Amniotic stem cell (primary cell): ENCODE measurements around the gene ATP6AP2.
"Not testable (repeated sequence)": the region's sequence is repeated elsewhere in the genome, so short reads cannot be mapped to it uniquely, and the experiment has no call there.

ENCODE experiments used
- DNase-seq: peaks from one replicate; lab custom pipeline; 2025; lab: John Stamatoyannopoulos, UW

The ATP6AP2 gene

GRCh38 chrX:40576291-40576690 lies 4.5 kb upstream of the ATP6AP2 start:
- DNase-seq = no peak

- no peak for DNase-seq
Measured at GRCh38 chrX:40578039-40578695, 2.6 kb upstream of the ATP6AP2 start.

- no peak for DNase-seq
Measured at GRCh38 chrX:40579141-40579540, 1.6 kb upstream of the ATP6AP2 start.

GRCh38 chrX:40579900-40580536 lies 752 bp upstream of the ATP6AP2 start:
- DNase-seq = no peak

DNA sequence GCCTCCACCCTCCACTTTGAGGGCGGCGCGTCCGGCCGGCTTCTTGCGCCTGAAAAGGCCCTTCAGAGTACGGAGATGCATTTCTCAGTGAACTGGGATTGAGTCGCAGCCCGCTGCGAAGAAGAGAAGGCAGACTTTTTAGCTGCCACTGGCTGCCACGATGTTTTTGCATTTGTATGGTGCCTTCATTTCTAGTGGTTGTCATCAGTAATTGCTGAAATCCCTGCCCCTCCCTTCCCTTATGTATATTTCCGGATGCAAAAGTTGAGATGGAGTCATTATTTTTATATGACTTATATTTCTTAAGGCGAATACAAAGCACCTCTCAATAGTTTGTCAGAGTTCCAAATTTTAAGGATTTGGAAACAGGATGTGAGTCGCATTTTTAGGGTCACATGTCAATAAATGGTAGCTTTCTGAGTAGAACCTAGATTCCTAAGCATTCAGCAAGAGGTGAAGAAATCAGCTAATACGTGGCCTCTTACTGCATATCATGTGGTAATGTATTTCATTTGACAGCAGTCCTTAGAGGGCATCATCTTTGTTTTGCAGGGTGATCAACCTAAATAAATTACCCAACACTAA lies 658 bp downstream of the ATP6AP2 start:
- DNase-seq = no peak

DNA sequence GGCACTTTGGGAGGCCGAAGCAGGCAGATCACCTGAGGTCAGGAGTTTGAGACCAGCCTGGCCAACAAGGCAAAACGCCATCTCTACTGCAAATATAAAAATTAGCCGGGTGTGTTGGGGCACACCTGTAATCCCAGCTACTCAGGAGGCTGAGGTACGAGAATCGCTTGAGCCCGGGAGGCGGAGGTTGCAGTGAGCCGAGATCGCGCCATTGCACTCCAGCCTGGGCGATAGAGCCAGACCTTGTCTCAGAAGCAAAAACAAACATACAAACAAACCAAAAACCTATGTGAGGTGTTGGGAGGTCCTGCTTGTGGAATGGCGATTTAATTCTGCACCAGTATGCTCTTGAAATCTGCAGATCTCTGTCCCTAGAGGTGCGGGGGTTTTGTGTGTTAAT lies 1.4 kb downstream of the ATP6AP2 start:
- not testable (repeated sequence) for DNase-seq

DNA sequence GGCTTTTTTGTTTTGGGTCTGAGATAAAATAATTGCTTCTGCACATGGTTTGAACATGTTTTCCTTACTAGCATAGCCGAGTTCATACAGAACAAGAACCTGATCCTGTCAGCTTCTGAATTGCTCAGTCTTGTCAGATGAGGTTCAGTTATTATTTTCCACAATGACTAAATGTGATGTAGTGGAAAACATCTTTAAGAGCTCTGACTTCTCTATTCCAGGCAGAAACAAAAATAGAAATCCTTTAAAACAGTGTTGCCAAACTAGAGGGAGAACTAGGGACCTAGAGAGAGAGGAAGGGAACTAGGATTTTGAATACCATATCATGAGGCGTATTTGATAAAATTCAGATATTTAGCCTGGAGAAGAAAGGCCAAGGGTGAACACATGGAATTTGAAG lies 2.0 kb downstream of the ATP6AP2 start:
- no peak for DNase-seq

- not testable (repeated sequence) for DNase-seq
Measured at GRCh38 chrX:40587623-40588022, 6.9 kb downstream of the ATP6AP2 start.

- DNase-seq = not testable (repeated sequence)
Measured at GRCh38 chrX:40589616-40590321, 9.0 kb downstream of the ATP6AP2 start.

DNA sequence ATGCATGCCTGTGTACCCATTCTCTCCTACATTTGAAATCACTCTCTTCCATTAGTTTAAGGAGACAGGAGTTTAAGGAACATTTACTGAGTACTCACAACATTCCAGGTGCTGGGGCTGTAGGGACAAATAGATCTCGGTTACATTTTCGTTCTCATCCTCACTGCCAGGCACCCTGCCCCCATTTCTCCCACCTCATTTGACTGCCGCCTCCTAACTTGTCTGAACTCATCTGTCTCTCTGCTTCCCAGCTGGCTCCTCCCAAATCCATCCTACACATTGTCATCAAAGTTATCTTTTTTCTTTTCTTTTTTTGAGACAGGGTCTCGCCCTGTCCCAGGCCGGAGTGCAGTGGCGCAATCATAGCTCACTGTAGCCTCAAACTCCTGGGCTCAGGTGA lies 22.7 kb downstream of the ATP6AP2 start:
- DNase-seq = no peak

DNA sequence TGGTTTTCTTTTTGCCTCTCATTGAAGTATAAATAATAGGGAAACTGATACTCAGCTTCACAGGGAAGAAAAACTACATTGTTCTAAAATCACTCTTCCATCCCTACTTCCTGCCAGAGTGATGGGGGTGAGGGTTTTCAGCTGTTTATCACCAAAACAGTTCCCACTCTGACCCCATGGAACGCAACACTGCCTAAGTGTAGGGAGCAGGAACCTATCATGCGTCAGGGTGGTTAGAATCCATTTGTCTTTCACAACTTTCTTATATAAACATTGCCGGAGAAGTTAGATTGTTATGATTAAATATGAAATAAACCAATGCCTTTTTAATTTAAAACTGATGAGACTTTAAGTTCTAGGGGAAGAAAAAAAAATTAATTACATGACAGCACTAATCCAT lies 26.6 kb downstream of the ATP6AP2 start:
- DNase-seq = no peak

- DNase-seq = no peak
Measured at GRCh38 chrX:40612511-40612910, 31.7 kb downstream of the ATP6AP2 start.

DNA sequence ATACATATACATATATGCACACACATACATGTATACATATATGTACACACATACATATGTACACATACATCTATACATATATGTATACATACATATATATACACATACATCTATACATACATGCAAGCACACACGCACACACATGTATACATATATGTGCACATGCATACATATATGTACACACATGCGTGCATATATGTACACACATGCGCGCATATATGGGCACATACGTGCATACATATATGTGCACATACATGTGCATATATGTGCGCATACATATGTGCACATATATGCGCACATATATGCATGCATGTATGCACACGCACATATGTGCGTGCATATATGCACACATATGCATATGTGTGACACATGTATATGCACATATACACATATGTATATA lies 35.2 kb downstream of the ATP6AP2 start:
- no peak for DNase-seq

DNA sequence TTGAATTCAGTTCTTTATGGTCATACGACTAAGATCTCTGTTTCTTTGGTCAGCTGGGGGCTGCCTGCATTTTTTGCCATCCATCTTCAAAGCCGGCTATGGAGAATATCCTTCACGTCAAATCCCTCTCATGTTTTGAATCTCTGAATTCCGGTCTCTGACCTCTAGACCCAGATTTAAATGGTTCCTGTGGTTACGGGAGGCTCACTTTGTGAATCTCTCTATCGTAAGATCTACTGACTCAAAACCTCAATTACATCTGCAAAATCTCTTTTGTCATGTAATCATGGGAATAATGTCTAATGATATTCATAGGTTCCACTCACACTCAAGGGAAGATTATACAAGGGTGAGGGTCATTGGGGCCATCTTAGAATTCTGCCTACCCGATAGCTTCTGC lies 36.8 kb downstream of the ATP6AP2 start:
- DNase-seq = no peak

DNA sequence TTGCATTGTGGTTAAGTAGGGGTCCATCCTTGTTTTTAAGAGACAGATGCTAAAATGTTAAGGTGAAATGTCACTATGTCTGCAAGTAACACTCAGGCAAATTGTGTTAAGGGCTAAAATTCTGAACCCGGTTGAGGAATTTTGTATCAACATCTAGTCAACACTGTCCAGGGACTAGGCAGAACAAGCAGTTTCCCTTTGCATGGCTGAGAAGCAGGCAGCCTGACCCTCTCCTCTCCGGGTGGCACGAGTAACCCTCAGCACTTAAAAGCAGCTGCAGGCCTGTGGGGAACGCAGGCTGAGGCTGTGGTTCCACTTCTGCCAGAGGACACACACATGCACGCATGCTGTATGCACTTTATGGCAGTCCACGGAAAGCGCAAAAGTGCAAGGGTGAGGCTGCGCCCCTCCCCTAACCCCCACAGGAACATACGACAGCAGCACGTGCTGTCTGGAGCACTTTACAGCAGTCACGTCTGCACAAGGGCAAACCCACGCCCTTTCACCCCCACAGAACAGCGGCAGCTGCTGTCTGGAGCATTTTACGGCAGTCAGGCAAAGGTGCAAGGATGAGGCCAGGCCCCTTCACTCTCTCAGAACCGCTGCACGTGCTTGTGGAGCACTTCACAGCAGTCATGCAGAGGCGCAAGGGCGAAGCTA lies 41.8 kb downstream of the ATP6AP2 start:
- no peak for DNase-seq

GRCh38 chrX:40623139-40623536 lies 42.4 kb downstream of the ATP6AP2 start, which contains the start of gene MPC1L:
Gene MPC1L, plus strand, starts transcription at chrX:40623428. Its CDS starts 138 bp downstream, at chrX:40623566.
- DNase-seq = no peak

DNA sequence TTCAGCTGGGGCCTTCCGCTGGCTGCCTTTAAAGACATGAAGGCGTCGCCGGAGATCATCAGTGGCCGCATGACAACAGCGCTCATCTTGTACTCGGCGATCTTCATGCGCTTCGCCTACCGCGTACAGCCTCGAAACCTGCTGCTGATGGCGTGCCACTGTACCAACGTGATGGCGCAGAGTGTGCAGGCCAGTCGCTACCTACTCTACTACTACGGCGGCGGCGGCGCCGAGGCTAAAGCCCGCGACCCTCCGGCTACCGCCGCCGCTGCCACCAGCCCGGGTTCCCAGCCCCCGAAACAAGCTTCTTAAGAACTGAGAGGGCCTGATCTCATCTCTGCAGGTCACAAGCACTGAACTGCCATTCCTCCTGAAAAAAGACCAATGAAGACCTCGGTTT lies 42.9 kb downstream of the ATP6AP2 start:
- DNase-seq = no peak

GRCh38 chrX:40625294-40625693 lies 44.5 kb downstream of the ATP6AP2 start:
- DNase-seq = no peak

DNA sequence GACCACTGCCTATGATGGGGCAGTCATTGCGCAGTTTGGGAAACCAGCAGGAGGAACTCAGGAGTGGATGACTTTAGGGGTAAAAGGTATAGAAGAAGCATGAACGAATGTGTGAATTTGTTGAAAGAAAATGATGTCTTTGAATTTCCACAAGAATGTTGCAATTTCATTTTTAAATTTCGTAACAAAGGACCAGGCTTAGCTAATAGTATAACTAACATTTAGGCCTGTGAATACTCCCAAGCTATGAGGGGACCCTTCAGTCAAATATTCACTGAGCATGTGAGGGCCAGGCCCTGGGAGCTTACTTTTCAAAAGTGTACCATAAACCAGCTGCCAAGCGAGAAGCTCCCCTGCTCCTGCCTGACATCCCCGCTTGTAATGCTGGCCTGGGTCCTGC lies 47.7 kb downstream of the ATP6AP2 start:
- DNase-seq = no peak

DNA sequence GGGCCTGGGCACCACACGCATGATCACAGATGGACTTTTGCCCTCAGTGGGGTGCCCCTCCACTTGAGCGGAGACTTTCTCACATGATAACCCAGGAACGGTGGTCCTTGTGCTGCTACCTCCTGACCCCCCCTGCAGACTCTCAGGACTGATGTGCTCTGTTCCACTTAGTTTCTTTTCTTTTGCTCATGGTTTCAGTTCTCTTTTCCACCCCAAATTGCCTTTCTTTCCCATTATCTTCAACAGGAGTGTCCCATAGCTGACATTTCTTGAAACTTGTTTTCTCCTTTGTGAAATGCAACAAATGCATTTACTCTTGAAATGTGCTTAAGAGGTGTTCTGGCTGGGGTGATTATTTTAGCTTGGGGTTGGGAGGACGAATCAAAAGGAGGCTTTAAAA lies 51.4 kb downstream of the ATP6AP2 start:
- no peak for DNase-seq

DNA sequence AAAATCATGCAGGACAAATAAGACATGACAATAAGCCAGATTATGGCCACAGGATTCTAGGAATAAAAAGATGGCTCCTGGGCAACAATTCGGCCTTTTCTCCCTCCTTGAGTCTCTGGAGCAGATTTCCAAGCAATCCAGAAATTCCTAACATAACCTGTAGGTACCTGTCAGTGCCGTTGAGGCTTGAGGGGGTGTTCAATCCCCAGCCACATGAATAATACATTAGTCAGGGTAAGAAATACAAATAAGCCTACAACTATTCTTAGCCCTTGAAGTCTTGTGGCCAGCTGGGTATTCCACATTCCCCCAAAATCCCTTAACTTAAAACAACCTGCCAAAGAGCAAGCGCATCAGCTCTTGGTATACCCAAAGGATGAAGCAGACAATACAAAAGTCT lies 56.9 kb downstream of the ATP6AP2 start:
- no peak for DNase-seq

DNA sequence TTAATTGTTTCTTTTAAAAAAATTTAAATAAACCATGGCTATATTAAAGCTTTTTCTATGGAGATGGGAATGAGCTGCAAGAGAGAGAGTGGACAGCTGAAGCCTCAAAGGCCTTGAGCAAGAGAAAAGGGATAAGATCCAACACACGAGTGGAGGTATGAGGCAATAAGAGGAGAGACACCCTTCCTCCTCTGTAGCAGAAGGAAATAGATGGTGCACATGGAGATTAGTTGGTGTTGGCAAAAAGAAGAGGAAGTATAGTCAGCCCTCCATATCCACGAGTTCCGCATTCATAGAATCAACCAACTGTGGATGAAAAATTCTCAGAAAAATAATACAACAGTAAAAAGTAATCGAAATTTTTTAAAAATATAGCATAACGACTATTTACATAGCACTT lies 63.4 kb downstream of the ATP6AP2 start:
- no peak for DNase-seq
